HG02870 (cell line): ENCODE data around the gene C5orf15.
A peak's percentile ranks its signal among the peaks of the same experiment; 100 is the strongest.
"Not testable (repeated sequence)": the region's sequence is repeated elsewhere in the genome, so short reads cannot be mapped to it uniquely, and the experiment has no call there.

Source experiments
- ATAC-seq: cut with Tn5 transposase; IDR thresholded peaks from one replicate; pipeline ENCODE4 v1.9.1; 2021; ENCODE audit warnings: mild to moderate bottlenecking, moderate library complexity; ENCODE audit not compliant: unreplicated experiment

The C5orf15 gene

GRCh38 chr5:133994297-133994989 is 26.0 kb upstream of the C5orf15 start:
- no peak for ATAC-seq

- ATAC-seq = no peak
These were observed 24.9 kb upstream of the C5orf15 start for GRCh38 chr5:133993185-133993936.

GRCh38 chr5:133992429-133993155 is 24.2 kb upstream of the C5orf15 start:
- no peak for ATAC-seq

GRCh38 chr5:133991171-133991910 is 22.9 kb upstream of the C5orf15 start:
- ATAC-seq = no peak

- ATAC-seq = no peak
These were observed 22.0 kb upstream of the C5orf15 start for GRCh38 chr5:133990396-133990795.

- ATAC-seq = no peak
These were observed 17.2 kb upstream of the C5orf15 start for GRCh38 chr5:133985540-133986180.

GRCh38 chr5:133983674-133984073 is 15.2 kb upstream of the C5orf15 start:
- ATAC-seq = no peak

- no peak for ATAC-seq
These were observed 13.3 kb upstream of the C5orf15 start for GRCh38 chr5:133981714-133982113.

- ATAC-seq = no peak
These were observed 12.2 kb upstream of the C5orf15 start for GRCh38 chr5:133980652-133981051.

- ATAC-seq = no peak
These were observed 10.5 kb upstream of the C5orf15 start for GRCh38 chr5:133978943-133979342.

GRCh38 chr5:133977858-133978257 is 9.4 kb upstream of the C5orf15 start:
- ATAC-seq = no peak

GRCh38 chr5:133977161-133977787 is 8.8 kb upstream of the C5orf15 start:
- ATAC-seq = peak; percentile 69

- ATAC-seq = not testable (repeated sequence)
These were observed 7.1 kb upstream of the C5orf15 start for GRCh38 chr5:133975546-133975945.

GRCh38 chr5:133974142-133974541 is 5.7 kb upstream of the C5orf15 start:
- no peak for ATAC-seq

GRCh38 chr5:133970325-133970909 is 2.0 kb upstream of the C5orf15 start:
- ATAC-seq = no peak

- no peak for ATAC-seq
These were observed 1.4 kb upstream of the C5orf15 start for GRCh38 chr5:133969654-133970324.

- ATAC-seq = peak; percentile 5
These were observed 674 bp downstream of the C5orf15 start for GRCh38 chr5:133967698-133968203.

- ATAC-seq = no peak
These were observed 1.3 kb downstream of the C5orf15 start for GRCh38 chr5:133967124-133967523.

- no peak for ATAC-seq
These were observed 2.3 kb downstream of the C5orf15 start for GRCh38 chr5:133966090-133966489.
